Gastroesophageal sphincter (tissue), 4 donors: ENCODE measurements around the gene THRAP3. TPM values are rescaled to one million over a fixed set of nuclear protein-coding genes. Genes with fewer than 3 reads are reported as not detected.
A peak's percentile ranks its signal among the peaks of the same experiment; 100 is the strongest.

Experiments
- ATAC-seq: fragments of 150-250 bp; one replicate; pipeline ENCODE4 v1.9.1; 2016; ENCODE audit warnings: mild to moderate bottlenecking, moderate library complexity
- H3K27ac ChIP-seq, 4 donors: fragments of 200-600 bp; sonication (generic) in 3 of 4; 1 replicate in 3 of 4; 2 replicates in 1 of 4; pipeline ENCODE4 v1.5.1; 2016 to 2019
- H3K27me3 ChIP-seq: fragments of 200-600 bp; sonication (generic); one replicate; pipeline ENCODE4 v1.5.1; 2019
- H3K36me3 ChIP-seq, 2 donors: fragments of 200-600 bp; sonication (generic); one replicate each; pipeline ENCODE4 v1.5.1; 2019; ENCODE audit warnings: control low read depth in 1 of 2
- H3K4me1 ChIP-seq, 3 donors: fragments of 200-600 bp; sonication (generic); 1 replicate in 2 of 3; 2 replicates in 1 of 3; pipeline ENCODE4 v1.5.1; 2016 to 2019; ENCODE audit warnings: control low read depth in 2 of 3
- H3K4me3 ChIP-seq, 2 donors: fragments of 200-600 bp; sonication (generic); one replicate each; pipeline ENCODE4 v1.5.1; 2019; ENCODE audit warnings: mild to moderate bottlenecking in 1 of 2, moderate library complexity in 1 of 2
- H3K9me3 ChIP-seq, 3 donors: fragments of 200-600 bp; sonication (generic); one replicate each; pipeline ENCODE4 v1.5.1; 2017 to 2019; ENCODE audit warnings: control low read depth in 2 of 3
- CTCF ChIP-seq, 4 experiments: fragments of 200-600 bp in 2 of 4; fragments of 450-650 bp in 2 of 4; sonication (generic) in 1 of 4; IDR thresholded peaks; one replicate each; pipeline ENCODE4 v1.5.1; 2017 to 2019; ENCODE audit warnings: antibody characterized with exemption in 4 of 4, mild to moderate bottlenecking in 2 of 4, moderate library complexity in 2 of 4
- EP300 ChIP-seq: sonication (generic); formaldehyde crosslinking; IDR thresholded peaks from one replicate; pipeline ENCODE4 v1.6.1; 2017; ENCODE audit warnings: antibody characterized with exemption, mild to moderate bottlenecking
- POLR2A ChIP-seq, 2 donors: fragments of 450-650 bp; IDR thresholded peaks; one replicate each; pipeline ENCODE4 v1.6.1; 2017; ENCODE audit warnings: antibody characterized with exemption in 2 of 2, mild to moderate bottlenecking in 2 of 2, moderate library complexity in 1 of 2
- POLR2AphosphoS5 ChIP-seq: sonication (generic); formaldehyde crosslinking; IDR thresholded peaks from one replicate; pipeline ENCODE4 v1.6.1; 2017; ENCODE audit warnings: antibody characterized with exemption
- WGBS, 2 donors: methylation state at CpG; one replicate each; pipeline ENCODE4 v1.1.5; 2018; ENCODE audit warnings: low coverage in 1 of 2; 5-methylcytosine and 5-hydroxymethylcytosine counted together
- total RNA-seq, 4 donors: library from RNA; depleted of rRNA; stranded (reverse); fragments of >200 nt; gene quantifications; one replicate each; pipeline ENCODE4 v1.1.0, GENCODE V29; 2016

The THRAP3 gene
- total RNA-seq, 4 donors from 2014 or later, result 100 to 123 (median 114) TPM

GRCh38 chr1:36320767-36321118 lies 96.5 kb downstream of the THRAP3 start:
- Histone ChIP-seq H3K27ac (peak overlapping the region in 3 of 4 donors; percentile 87 to 92 (median 90)), H3K9me3 (no peaks in the 10 kb centered on the region), H3K4me1 (peaks cover 0 to 42% (median 31%) of the 10 kb centered on the region in 3 donors), H3K27me3 (no peaks in the 10 kb centered on the region), H3K36me3 (no peaks in the 10 kb centered on the region), H3K4me3 (peak overlapping the region; percentile 1 to 87)
- WGBS, 2 donors, result 0 to 33% methylated on average over 1 to 10 of the region's 23 CpGs
- TF ChIP-seq POLR2AphosphoS5 (no peak), CTCF (IDR thresholded peaks at IDR 0.05) (no peak), EP300 (no peak), POLR2A (IDR thresholded peaks at IDR 0.05) (no peak)
- no peak for ATAC-seq

GRCh38 chr1:36321119-36321951 lies 97.1 kb downstream of the THRAP3 start:
- peak; percentile 70 for ATAC-seq
- 34 to 67% methylated on average over 1 to 7 of the region's 59 CpGs for WGBS, 2 donors
- TF ChIP-seq CTCF (IDR thresholded peaks at IDR 0.05) (no peak), EP300 (no peak), POLR2A (IDR thresholded peaks at IDR 0.05) (no peak), POLR2AphosphoS5 (peak; percentile 20)
- Histone ChIP-seq H3K4me3 (peak overlapping the region; percentile 1 to 87), H3K27me3 (no peaks in the 10 kb centered on the region), H3K9me3 (no peaks in the 10 kb centered on the region), H3K36me3 (no peaks in the 10 kb centered on the region), H3K27ac (peak overlapping the region in 3 of 4 donors; percentile 87 to 92 (median 90)), H3K4me1 (peaks cover 0 to 42% (median 31%) of the 10 kb centered on the region in 3 donors)

GRCh38 chr1:36322041-36322785 lies 98.0 kb downstream of the THRAP3 start:
- no peak for TF ChIP-seq EP300
- WGBS, 2 donors, result 17 to 50% methylated on average over 1 to 2 of the region's 67 CpGs
- H3K27me3 ChIP-seq, result no peaks in the 10 kb centered on the region
- H3K27ac ChIP-seq, result peak overlapping the region; percentile 60 to 92 (median 88)
- H3K9me3 ChIP-seq, result no peaks in the 10 kb centered on the region
- no peak for ATAC-seq
- no peaks in the 10 kb centered on the region for H3K36me3 ChIP-seq
- H3K4me1 ChIP-seq, result peaks cover 0 to 42% (median 31%) of the 10 kb centered on the region in 3 donors
- H3K4me3 ChIP-seq, result peak overlapping the region; percentile 81 to 87

- Histone ChIP-seq H3K9me3 (no peaks in the 10 kb centered on the region), H3K4me1 (peaks cover 0 to 42% (median 31%) of the 10 kb centered on the region in 3 donors), H3K27me3 (no peaks in the 10 kb centered on the region), H3K4me3 (peak overlapping the region; percentile 81 to 87), H3K36me3 (no peaks in the 10 kb centered on the region), H3K27ac (peak overlapping the region; percentile 60 to 92 (median 88))
- TF ChIP-seq POLR2AphosphoS5 (no peak), POLR2A (IDR thresholded peaks at IDR 0.05) (no peak), CTCF (IDR thresholded peaks at IDR 0.05) (no peak)
- ATAC-seq, result peak; percentile 51
- no CpG with 5 or more reads among the region's 83 CpGs for WGBS, 2 donors
Measured at GRCh38 chr1:36322786-36323635, 98.8 kb downstream of the THRAP3 start.
